ENCODE data around the gene TTC29.
"Not testable (repeated sequence)": the region's sequence is repeated elsewhere in the genome, so short reads cannot be mapped to it uniquely, and the experiment has no call there.

The TTC29 gene

GRCh38 chr4:146663968-146664311, 281.7 kb downstream of the TTC29 start:
- not testable (repeated sequence) for DNase-seq

GRCh38 chr4:146661367-146661766, 284.3 kb downstream of the TTC29 start:
- DNase-seq = no peak

All from stimulated activated CD4-positive, alpha-beta T cell treated with anti-CD3 and anti-CD28 coated beads, Interleukin-15, amount 100 ng/mL, for 24 hours (primary cell).